HG02885 (cell line): Measurements from ENCODE around the gene NFIA.

Experiments
- ATAC-seq: cut with Tn5 transposase; IDR thresholded peaks from one replicate; pipeline ENCODE4 v1.9.1; 2021; ENCODE audit warnings: mild to moderate bottlenecking; ENCODE audit not compliant: unreplicated experiment, poor library complexity

NFIA gene

DNA sequence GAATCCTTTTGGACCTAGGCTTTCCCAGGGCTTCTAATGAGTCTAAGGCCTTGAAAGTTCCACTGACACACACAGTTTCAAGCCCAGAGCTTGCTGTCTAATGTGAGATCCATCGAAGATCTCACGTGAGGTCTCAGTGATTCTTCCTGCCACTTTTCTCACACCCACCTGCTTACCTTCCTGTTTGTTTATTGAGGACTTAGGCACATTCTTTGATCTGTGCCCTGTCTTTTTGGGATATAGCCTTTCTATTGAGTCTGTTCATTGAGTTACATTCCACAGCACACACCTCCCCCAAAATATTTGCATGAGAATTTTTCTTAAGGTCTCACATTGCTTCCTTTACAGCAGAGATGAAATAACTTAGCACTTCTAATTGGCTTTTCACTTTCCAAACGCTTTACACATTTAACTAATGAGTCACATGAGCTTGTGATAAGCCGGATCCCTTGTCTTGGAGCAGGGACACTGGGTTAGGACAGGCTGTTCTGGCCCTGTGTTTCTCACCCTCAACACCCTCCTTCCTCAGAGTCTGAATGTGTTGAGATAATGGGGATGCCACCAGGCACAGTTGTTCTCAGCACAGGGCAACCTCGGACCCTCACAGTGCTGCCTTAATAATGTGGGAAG lies 354.2 kb downstream of the NFIA start:
- no peak for ATAC-seq

DNA sequence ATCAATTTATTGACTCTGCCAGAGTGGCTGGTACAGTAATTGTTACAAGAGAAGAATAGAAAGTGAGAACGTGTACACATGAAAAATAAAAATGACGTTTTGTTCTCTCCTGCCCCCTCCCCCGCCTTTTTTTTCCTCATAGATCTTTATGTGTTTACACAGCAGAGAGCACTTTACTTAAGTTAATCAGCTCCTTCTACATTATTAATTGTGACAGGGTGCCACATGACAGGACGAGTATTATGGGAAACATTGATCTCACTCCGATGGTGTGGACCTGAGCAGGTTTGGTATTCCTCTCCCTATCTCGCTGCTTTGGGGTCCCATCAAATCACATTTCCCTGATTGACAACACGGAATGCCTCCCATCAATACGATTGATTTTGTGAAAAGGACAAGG lies 356.9 kb downstream of the NFIA start:
- ATAC-seq, result no peak

DNA sequence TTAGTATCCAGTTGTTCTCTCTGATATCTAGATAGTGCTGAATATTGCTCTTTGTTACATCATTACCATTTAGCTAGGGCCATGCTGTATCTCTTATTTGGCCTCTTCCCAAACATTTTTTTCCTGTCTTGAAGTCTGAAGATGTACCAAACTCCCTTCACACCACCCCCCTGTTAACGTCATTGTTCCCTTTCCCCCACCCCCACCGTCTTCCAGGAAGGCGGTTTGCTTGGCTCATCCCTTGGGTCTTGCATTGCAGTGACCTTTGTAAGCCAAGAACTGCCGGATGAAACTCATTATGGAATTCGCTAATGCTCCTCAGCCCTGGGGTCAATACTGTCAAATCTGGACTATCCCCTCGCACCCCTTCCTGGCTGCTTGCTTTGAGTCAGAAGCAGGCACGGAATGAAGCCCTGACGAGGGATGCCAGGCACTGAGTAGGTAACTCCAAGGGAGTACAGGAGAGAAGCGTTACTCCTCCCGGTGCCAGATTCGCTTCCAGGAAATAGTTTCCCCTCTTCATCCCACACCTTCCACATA lies 359.4 kb downstream of the NFIA start:
- no peak for ATAC-seq

DNA sequence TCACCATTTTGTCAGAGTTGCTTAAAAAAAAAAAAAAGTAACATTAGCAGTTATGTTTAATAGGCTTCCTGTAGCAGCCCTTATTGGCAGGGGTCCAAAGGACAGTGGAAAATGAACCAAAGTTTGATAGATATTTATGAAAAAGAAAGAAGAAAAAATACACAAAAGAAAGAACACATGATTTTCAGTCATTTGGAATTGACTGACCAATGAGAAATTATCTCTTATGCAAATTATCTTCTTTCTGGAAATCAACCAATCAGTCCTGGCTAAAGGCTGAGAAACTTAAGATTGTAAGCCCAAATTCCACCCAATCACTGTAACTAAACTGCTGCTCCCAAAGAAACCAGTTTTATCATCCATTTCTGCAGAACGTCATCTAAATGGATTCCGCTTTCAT lies 360.2 kb downstream of the NFIA start:
- no peak for ATAC-seq

DNA sequence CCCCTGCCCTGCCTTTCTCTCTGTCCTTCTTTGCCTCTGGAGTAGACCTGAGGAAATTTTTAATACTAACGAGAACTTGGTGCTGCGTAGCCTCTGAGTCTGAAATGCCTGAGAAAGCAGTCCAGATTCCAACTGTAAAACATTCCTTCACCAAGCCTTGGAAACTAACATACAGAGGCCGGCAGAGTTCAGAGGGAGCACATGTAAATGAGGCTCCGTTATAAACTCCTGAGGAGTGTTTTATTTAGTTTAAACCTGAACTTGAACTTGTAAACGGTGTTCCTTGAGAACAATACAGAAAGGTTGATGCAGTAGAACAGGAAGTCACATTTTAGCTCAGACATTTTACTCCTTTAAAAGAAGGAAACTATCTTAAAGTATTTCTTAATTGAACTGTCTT lies 361.9 kb downstream of the NFIA start:
- ATAC-seq, result no peak

DNA sequence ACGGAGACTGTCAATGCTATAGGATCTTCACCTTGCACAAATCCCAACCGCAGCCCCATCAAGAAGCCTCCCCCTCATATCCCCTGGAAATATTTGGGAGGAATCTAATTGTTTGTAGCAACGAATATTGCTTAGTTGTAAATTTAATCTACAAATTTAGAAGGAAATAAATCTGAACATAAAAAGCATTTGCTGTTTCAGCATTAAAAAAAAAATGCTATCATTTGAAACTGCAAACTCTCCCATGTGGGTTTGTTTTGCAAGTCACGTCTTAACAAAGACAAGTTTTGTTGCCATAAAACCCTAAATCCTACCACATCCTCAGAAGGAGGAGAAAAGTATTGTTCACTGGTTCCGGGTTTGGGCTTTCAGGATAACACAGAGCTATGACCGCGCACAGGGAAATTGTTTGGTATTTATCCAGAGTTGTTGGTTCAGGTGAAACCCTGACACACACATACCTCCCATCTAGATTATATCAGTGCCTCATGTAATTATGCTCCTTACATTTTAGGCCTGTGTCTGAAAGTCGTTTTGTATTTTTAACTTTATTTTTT lies 363.0 kb downstream of the NFIA start:
- ATAC-seq, result no peak

DNA sequence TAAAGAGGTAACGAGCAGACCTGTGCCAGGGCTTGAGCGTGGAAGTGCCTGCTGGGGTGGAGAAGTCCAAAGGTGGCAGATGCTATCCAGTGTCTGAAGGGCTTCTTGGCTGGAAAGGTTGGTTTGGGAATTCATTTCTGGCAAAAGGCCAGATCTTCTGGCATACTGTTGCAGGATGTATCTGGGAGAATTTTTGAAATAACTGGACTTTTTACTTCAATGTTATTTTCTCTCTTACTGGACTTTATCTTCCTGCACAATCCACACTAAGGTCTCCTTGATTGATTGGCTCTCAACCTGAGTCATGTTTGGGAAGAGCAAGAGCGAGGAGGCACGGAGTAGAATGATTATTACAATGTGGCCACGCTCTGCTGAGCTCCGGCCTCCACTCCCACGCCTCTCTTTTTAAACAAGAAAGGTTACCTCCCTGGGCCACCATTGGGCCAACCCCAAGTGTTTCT lies 364.2 kb downstream of the NFIA start:
- no peak for ATAC-seq

DNA sequence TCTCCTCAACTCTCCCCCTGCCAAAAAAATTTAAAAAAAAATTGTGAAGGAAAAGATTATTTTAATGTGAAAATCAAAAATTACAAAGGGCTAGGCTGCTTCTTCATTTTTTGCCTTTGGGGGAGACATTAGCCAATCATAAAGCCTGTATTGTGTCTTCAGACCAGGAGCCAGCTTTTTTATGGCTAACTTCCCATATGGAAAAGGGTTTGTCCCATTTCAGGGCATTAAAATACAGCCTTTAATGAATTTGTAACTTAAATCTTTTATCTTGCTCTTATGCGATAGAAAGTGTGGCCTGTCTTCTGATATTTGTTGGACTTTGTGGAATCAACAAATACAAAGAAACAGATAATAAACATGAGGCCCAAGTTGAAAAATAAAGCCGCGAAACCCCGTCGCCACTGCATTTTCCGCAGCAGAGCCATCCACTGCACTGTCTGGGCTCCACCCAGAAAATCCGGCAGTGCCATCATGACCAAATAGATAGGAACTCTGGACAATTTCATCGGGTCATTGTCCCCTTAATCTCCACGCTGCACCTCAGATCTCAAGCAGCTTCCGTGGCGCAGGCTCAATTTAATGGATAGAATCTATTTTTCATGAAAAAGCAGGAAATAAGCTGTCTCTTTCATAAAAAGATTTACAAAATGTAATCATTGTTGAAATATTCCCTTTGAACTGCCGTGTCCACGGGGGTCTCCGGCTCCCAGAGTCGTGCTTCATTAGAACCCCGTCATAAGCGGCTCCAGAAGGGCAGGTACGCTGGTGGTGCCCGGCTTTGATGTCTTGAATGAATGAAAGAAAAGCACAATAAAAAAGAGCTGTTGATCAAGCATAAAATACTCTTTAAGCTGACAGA lies 365.0 kb downstream of the NFIA start:
- no peak for ATAC-seq

DNA sequence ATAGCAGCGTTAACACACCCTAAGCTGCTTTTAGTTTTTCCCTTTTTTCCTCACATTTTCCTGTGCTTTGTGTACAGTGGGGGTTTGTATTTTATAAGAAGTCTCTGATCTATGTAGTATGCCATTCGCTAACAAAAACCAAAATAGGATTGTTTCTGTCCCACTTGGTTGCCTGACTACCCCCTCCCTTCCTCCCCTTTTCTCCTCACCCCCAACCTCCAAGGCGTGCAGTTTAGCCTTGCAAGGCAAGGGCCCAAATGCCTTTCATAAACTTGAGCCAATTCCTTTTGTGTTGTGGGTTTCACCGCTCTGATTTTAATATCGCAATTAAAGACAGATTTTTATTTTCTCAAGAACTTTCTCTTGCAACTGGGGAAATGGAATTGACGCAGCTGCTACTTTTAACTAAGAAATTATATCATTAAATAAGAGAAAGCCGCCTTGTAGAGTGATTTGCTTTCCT lies 365.6 kb downstream of the NFIA start:
- ATAC-seq, result no peak

DNA sequence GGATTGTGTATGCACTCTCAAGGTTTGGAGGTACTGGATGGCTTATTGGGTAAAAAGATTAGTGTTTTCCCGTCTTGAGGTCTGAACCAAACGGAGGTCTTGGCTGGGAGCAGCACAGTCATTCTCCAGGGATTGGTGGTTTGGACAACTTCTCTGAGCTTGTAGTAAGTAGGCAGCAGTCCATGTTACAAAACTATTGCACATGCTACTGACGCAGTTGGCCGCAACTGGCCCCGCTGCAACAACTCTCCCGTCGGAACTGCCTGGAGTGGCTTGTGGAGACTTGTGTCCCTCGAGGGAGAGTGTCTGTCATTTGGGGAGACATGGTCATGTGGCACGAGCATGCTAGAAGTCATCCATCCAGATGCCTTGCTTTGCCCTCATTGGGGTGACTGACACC lies 366.6 kb downstream of the NFIA start:
- no peak for ATAC-seq

DNA sequence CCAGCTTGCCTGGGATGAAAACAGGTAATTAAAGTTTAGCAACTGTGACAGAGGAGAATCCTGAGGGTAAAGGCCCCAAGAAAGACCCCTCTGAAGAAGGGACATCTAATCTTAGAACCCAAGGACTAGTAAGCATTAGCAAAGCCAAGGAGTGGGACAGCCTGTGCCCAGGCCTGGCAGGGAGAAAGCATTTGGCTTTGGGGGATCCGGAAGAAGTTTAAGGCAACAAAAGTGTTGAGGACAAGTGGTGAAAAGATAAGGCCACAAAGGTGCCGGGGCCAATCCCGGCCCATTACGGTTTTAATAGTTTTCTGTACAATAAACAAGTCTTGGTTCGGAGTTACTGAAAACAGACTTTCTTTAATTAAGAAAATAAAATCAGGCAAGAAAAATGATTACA lies 367.0 kb downstream of the NFIA start:
- ATAC-seq, result no peak

DNA sequence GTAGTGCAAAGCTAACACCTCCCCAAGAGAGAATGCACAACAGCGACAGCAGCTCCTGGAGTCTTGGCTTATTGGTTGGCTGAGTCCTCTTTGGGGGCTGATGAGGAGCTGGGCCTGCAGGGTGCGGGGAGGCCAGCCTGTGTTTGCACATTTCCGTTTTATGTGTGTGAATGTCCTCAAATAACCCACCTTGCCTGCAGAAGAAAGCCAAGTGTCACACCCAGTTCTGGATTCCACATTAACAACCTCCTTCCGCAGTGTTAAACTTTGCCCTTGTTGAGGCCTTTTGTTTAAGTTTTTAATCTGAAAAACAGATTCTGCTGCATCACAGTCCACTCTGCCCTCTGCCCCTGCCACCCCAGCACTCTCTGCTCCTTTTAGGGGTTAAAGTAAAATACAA lies 368.1 kb downstream of the NFIA start:
- ATAC-seq, result no peak

DNA sequence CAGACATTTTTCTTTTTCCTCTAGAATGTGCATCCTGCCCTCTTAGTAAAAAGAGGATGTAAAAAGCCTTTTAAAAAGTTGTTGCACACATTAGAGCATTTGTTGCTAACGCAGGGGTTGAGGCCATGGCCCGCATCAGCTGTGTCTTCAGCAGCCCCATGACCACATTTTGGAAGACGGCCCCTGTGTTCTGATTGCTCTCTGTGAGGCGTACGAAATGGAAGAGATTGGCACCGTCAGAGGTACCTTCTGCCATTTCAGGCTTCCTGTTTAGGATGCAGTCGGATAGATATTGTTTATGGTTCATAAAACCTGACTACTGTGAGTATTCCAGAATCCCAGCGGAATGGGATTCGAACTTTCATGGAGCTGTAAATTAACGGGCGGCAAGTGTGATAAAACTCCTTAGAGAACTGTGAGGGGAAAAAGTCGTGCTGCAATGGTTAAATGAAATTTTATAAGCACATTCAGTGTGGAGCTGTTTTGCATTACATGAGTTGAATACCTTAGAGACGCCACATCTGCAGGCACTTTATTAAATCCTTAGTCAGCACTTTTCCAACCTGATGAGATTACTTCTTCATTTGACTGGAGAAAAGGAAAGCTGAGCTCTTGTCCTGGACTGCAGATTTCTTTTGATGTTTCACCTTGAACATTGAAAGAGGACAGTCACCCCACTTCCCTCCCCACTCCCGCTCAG lies 368.7 kb downstream of the NFIA start:
- no peak for ATAC-seq

DNA sequence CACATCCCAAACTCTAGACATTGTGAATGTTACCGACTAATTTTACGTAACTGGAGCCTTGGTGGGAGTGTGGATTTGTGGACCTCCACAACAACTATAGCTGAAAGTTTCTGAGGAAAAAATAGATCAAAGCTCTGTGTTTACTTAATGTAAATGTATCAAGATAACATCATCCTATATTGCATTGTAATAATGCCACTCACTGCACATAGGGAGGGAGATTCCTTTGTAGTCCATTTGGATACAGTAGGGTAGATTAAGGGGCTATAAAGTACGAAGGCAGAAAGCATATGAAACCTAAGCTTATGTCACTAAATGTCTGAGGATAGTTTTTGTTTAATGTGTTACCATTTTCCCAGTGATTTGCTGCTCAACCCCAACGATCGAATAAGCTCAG lies 369.2 kb downstream of the NFIA start:
- no peak for ATAC-seq

DNA sequence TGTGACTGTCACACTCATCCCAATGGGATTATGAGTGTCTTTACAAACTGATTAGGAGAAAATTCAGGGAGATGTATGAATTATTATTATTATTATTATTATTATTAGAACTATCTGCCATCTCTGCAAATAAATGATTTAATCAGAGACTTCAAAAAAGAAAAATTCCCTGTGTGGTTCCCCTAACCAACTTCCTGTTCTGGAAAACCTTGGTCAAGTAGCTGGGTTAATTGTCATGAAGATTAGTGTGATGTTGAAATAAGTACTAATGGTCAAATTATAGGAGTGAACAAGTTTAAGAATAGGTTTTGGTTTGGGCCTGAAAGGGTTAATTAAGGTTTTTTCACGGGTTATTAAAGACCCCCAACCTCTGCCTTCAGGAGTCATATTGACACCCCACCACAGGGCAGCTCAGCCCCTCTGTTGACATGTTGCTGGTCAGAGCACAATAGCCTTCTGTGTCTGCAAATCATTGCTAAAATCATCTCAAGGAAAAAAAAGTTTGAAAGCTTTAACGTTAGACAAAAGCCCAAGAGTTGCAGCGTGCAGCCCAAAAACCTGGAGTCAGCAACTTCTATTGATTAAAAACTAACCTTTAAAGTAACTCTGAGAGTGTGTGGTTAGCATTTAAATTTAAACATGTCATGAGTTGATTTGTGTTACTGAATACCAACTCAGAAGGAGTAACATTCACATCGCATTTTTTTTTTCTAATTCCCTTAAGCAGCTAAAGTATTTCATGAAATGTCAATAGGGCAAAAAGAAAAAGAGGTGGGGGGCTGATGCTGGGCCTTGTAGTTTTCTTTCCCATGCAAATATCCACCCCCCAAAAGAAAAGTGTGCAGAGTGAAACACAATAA lies 370.0 kb downstream of the NFIA start:
- no peak for ATAC-seq

DNA sequence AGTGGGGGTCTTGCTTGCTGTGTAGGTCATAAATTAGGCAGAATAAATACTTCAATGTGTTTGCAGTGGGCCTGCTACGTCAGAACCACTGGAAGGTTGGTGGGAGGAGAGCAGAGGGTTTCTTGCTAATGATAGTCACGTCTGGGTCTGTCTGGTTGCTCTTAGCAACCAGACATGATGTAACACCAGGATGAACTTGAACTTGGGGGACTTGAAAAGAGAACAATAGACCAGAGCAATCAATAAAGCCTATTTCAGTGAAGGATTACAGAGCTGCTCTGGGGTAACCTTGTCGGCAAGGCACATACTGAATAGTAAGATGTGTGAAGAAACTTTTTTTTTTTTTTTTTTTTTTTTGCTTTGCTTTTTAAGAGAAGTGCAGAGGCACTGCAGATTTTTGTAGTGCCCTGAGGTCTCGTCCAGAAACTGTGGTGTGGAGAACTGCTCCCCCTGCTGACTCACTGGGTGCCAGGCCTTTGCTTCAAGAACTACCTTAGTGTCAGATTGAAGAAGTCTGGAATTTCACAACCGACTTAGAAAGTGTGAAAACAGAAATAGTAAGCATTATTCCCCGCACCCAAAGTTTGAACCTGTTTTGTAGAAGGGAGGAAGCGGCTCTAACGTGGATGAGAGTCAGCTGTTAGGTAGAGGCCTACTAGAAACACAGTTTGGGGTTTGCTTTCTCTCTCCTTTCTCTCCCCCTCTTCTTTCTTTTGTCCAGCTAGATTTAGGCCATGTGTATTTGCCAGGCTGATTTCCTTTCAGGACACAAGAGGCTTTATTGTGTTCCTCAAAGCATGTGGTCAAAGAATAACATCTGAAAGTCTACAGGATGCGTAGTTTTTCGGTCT lies 371.0 kb downstream of the NFIA start:
- ATAC-seq, result peak; percentile 83

DNA sequence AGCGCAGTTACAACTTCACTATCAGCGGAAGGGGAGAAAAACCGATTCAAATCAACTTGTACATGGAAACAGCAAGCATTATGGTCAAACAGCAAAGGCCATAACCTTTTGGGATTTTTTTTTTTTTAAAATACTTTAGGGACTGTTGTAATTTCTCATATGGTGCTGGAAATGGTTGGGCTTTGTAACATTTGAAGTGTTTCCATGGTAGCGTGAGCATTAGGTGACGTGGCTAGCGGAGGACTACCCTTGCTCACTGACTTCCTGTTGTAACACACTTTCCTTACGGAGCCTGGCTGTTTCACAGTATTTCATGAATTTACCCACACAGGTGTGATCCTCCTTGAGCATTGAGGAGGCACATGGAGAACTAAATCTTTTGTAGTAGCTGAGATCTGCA lies 373.0 kb downstream of the NFIA start:
- no peak for ATAC-seq

DNA sequence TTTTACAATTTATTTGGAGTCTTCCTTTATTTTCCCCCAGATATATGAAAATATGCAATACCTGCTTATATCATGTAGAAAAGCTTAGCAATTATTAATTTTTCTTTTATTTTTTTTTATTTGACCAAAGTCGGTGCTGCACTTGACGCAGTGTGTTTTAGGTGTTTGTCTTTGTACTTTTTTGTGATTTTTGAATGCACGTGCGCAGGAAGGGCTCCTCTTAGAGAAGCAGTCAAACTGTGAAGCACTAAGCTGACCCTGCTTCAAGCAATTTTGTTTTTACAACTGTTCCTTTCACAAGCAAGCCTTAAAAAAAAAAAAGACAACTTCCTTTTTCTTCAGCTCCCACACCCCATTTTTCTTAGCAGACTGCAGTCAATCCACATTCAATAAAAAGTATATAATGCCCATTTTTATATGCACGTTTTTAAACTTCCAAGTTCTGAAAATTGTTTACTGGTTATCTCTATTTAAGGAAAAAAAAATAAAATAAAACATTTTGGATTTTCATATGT lies 375.2 kb downstream of the NFIA start:
- no peak for ATAC-seq

DNA sequence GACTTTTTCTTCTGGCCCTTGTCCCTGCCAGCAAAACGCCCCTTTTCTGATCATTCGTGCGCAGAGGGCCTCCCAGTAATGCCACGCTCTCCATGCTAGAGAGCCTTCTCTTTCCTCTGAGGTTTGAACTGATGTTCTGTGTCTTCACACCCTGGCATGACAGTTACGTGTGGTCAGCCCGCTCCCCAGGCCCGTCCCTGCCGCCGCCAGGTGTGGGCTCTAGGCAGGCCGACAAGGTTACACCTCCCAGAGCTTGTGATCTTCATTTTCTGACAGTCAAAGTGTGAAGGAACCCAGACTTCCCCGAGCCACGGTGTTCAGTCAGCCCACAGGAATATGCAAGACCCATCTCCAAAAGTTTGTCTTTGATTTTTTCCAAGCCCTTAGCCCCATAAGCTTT lies 377.0 kb downstream of the NFIA start:
- no peak for ATAC-seq
